ENCODE results near the gene IL6. TPM values are rescaled to one million over a fixed set of nuclear protein-coding genes. Genes with fewer than 3 reads are reported as not detected.

IL6 gene
- total RNA-seq, 4 donors from 2014 or later = 2.3 to 17.9 (median 5.1) TPM; not detected in 1

- no peak for TF ChIP-seq CTCF (IDR thresholded peaks at IDR 0.05; ENCODE audit: low read depth)
Observed at GRCh38 chr7:22776964-22777363, 50.0 kb downstream of the IL6 start.

- no peak for TF ChIP-seq CTCF (IDR thresholded peaks at IDR 0.05; ENCODE audit: low read depth)
Observed at GRCh38 chr7:22781230-22781711, 54.3 kb downstream of the IL6 start.

Other genes starting within 250 kb of the IL6 start
- gene STEAP1B, start 227.0 kb upstream of the IL6 start, total RNA-seq = 1 to 10 TPM in 2 of 4 donors, not detected in 2; 1.1 to 1.4 TPM
- gene TOMM7, start 95.6 kb downstream of the IL6 start, total RNA-seq = 100 to 1,000 TPM; 174 to 260 (median 210) TPM